GM10266 (cell line): ENCODE results near the gene SEMA3C.
A peak's percentile ranks its signal among the peaks of the same experiment; 100 is the strongest.

Experiments used
- DNase-seq: peaks from one replicate; pipeline ENCODE4 v3.0.0; 2012; ENCODE audit errors: extremely low spot score
- TF ChIP-seq, protein P1 (sequence below): IDR thresholded peaks from 2 replicates; pipeline ENCODE4 v1.5.1; 2012; ENCODE audit warnings: mild to moderate bottlenecking, low read depth; ENCODE audit not compliant: control insufficient read depth, insufficient read depth; ENCODE audit errors: missing control alignments

SEMA3C gene

GRCh38 chr7:80708123-80708522 is 210.7 kb downstream of the SEMA3C start:
- TF ChIP-seq, protein P1, sequence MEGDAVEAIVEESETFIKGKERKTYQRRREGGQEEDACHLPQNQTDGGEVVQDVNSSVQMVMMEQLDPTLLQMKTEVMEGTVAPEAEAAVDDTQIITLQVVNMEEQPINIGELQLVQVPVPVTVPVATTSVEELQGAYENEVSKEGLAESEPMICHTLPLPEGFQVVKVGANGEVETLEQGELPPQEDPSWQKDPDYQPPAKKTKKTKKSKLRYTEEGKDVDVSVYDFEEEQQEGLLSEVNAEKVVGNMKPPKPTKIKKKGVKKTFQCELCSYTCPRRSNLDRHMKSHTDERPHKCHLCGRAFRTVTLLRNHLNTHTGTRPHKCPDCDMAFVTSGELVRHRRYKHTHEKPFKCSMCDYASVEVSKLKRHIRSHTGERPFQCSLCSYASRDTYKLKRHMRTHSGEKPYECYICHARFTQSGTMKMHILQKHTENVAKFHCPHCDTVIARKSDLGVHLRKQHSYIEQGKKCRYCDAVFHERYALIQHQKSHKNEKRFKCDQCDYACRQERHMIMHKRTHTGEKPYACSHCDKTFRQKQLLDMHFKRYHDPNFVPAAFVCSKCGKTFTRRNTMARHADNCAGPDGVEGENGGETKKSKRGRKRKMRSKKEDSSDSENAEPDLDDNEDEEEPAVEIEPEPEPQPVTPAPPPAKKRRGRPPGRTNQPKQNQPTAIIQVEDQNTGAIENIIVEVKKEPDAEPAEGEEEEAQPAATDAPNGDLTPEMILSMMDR = no peak
- no peak for DNase-seq

DNA sequence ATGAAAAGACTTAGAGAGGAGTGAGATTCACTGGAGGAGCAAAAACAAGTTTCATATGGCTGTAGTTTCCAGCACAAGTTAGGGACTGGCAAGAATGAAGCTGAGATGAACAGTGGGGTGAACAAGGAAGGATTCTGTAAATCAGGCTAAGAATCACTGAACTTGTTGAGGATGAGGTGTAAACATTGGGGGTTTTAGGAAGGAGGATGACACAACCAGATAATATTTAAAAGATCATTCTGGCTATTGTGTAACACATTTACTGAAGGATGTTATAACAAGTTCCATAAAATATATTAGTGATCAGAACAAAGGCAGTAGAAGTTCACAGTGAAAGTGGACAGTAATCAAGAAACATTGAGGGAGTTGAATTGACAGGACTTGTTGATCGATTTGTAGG is 211.5 kb downstream of the SEMA3C start:
- no peak for DNase-seq
- TF ChIP-seq, protein P1 = no peak

- no peak for DNase-seq
Observed at GRCh38 chr7:80705130-80705781, 213.6 kb downstream of the SEMA3C start.

GRCh38 chr7:80703272-80703671 is 215.6 kb downstream of the SEMA3C start:
- TF ChIP-seq, protein P1 = no peak
- no peak for DNase-seq

More at GRCh38 chr7:80705130-80705781, 213.6 kb downstream of the SEMA3C start:
- TF ChIP-seq, protein P1 = no peak

DNA sequence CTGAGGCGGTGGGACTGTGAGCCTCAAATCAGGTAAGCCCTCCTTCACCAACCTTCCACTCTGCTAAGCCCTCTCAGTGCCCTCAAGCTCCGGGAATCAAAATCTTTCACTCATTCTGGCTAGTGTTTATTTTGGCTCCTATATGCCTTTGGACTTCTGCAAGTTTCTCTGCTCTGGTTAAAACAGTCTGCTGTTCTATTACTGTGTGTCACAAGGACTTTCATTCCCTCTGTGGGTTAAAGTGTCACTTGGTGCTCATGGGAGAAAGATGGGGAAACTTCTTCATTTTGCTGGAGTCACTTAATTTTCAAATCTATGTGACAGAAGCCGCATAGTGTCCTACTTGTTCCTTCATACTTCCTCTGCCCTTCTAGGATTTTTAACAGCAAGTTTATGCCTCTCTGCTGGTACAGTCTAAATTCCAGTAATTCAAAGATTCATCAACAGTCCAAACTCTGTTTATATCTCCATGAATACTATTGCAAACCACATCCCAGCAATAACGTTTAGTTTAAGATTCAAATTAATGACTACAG is 219.1 kb downstream of the SEMA3C start:
- no peak for DNase-seq
- TF ChIP-seq, protein P1 = no peak

DNA sequence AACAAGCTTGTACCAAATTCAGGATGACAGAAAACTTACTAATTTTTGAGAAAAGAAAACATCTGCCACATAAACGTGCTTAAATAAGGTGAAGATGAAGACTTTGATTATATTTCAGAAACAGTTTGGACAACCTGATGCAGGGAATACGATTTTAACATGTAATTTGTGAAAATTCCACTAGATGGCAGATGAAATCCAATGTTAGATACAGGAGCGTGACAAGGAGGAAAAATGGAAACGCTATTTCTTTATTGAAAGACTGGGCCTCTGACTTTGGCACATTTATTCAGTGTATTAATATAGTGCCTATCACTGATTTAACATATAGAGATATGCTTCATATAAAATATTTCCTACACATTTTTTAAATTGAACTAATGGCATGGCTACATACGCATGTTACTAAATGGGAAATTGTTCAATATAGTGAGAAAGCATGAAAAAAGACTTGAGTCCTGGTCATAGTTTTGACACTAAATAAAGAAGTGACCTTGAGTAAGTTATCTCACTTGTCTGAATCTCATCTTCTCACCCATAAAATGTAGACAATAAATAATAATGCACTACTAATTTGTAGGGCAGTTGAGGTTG is 219.7 kb downstream of the SEMA3C start:
- DNase-seq = peak; percentile 5
- TF ChIP-seq, protein P1 = peak; percentile 54
